ENCODE results near the gene PDZD2. TPM values are rescaled to one million over a fixed set of nuclear protein-coding genes. Genes with fewer than 3 reads are reported as not detected.
A peak's percentile ranks its signal among the peaks of the same experiment; 100 is the strongest.

The PDZD2 gene
- total and polyA plus RNA-seq, 9 donors = 21.2 to 58.2 (median 37.8) TPM

DNA sequence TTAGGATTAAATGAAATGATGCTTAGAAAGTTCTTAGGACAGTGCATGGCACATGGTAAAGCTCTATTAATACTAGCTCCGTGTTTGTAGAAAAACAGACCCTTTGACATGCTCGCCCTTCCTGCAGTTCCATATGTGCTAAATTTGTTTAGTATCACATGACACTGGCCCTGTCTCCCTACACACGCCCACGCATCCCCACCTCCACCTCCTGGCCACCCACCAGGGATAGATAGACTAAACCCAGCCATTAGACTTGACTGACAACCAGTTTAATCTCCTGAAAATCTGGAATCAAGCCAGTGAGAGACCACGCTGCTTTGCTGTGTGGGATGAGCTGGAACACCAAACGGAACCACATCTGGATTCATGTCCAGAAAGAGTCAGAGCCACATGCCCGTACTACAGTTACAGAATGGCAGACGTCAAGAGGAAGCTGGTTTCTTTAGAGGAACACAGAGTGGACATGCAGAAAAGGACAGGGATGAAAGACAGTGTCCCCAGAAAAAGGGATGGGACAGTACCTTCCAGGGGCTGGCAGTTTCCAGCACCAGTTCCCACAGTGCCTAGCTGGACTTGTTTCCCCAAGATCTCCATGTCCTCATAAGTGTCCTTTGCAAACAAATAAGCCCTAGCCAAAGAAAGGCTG lies 186.1 kb downstream of the PDZD2 start:
- Histone ChIP-seq H3K27ac (no peak overlapping the region), H3K36me3 (no peaks in the 10 kb centered on the region), H3K27me3 (no peaks in the 10 kb centered on the region), H3K4me3 (no peak overlapping the region), H3K4me1 (ENCODE audit: insufficient read depth) (no peaks in the 10 kb centered on the region), H3K9me3 (no peaks in the 10 kb centered on the region)
- intact Hi-C loops (cut with DNase I) = loop anchor here (5.0 to 10.0 kb wide), 3 partner anchors 252 to 270 kb away; no protein-coding TSS in a partner anchor
- TF ChIP-seq POLR2A (IDR thresholded peaks at IDR 0.05) = no peak
- TF ChIP-seq EP300 (IDR thresholded peaks at IDR 0.05) = no peak
- TF ChIP-seq, protein P1, sequence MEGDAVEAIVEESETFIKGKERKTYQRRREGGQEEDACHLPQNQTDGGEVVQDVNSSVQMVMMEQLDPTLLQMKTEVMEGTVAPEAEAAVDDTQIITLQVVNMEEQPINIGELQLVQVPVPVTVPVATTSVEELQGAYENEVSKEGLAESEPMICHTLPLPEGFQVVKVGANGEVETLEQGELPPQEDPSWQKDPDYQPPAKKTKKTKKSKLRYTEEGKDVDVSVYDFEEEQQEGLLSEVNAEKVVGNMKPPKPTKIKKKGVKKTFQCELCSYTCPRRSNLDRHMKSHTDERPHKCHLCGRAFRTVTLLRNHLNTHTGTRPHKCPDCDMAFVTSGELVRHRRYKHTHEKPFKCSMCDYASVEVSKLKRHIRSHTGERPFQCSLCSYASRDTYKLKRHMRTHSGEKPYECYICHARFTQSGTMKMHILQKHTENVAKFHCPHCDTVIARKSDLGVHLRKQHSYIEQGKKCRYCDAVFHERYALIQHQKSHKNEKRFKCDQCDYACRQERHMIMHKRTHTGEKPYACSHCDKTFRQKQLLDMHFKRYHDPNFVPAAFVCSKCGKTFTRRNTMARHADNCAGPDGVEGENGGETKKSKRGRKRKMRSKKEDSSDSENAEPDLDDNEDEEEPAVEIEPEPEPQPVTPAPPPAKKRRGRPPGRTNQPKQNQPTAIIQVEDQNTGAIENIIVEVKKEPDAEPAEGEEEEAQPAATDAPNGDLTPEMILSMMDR (IDR thresholded peaks at IDR 0.05) = no peak
- WGBS, 3 donors = 16 to 33% (median 25%) methylated on average over 8 of the region's 8 CpGs
- no peak for DNase-seq

DNA sequence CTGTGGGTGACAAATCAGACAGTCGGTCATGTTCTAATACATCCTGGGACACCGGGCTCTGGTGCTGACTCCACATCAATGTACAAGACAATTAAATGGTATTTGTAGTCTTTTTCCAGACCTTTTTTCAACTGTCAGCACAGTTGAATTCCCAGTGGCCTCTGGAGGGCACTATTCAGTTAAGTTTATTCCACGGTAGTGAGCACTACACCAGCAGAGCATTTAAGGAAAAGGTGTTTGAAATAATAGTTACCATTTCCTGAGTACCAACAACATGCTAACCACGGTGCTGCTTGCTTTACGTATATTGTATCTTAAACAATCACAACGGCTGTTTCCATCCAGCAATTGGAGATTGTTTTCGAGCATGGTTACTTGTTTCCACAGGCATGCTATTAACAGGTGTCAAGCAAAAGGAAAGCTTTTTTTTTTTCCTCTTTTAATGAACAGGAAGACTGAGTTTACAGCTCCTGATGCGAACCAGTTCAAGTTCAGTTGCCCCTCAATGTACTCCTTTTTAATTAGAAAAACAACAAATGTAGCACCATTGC lies 186.7 kb downstream of the PDZD2 start:
- WGBS, 3 donors = 15 to 31% (median 20%) methylated on average over 8 of the region's 8 CpGs
- peak; percentile 36 to 72 (median 46) for DNase-seq
- H3K9me3 ChIP-seq = no peaks in the 10 kb centered on the region
- intact Hi-C loops (cut with DNase I) = loop anchor here (5.0 to 10.0 kb wide), 3 partner anchors 252 to 269 kb away; no protein-coding TSS in a partner anchor
- TF ChIP-seq POLR2A (IDR thresholded peaks at IDR 0.05) = no peak
- TF ChIP-seq, protein P1 (IDR thresholded peaks at IDR 0.05) = peak; percentile 39 to 71 (median 70)
- TF ChIP-seq EP300 (IDR thresholded peaks at IDR 0.05) = no peak
- H3K36me3 ChIP-seq = no peaks in the 10 kb centered on the region
- H3K27ac ChIP-seq = no peak overlapping the region
- no peaks in the 10 kb centered on the region for H3K27me3 ChIP-seq
- H3K4me1 ChIP-seq (ENCODE audit: insufficient read depth) = no peaks in the 10 kb centered on the region
- H3K4me3 ChIP-seq = no peak overlapping the region

DNA sequence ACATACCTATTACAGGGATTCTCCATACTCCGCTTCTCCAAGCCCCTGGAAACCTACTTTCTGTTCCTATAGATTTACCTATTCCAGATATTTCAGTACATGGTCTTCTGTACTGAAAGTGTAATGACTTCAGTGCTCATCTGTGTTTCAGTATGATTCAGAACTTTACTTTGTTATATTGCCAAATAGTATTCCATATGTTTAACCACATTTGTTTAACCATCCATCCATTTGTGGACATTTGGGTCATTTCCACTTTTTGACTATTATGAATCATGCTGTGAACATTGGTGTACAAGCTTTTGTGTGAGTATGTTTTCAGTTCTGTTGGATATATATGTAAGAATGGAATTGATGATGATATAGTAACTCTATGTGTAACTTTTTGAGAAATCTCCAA lies 188.9 kb downstream of the PDZD2 start:
- 98 to 100% (median 100%) methylated on average over 1 of the region's 1 CpG for WGBS, 3 donors
- no peaks in the 10 kb centered on the region for H3K9me3 ChIP-seq
- no peak overlapping the region for H3K4me3 ChIP-seq
- no peaks in the 10 kb centered on the region for H3K36me3 ChIP-seq
- intact Hi-C loops (cut with DNase I) = loop anchor here (5.0 to 10.0 kb wide), 3 partner anchors 249 to 267 kb away; no protein-coding TSS in a partner anchor
- DNase-seq = no peak
- TF ChIP-seq, protein P1 (IDR thresholded peaks at IDR 0.05) = no peak
- TF ChIP-seq POLR2A (IDR thresholded peaks at IDR 0.05) (no peak), EP300 (IDR thresholded peaks at IDR 0.05) (no peak)
- no peaks in the 10 kb centered on the region for H3K4me1 ChIP-seq (ENCODE audit: insufficient read depth)
- no peaks in the 10 kb centered on the region for H3K27me3 ChIP-seq
- no peak overlapping the region for H3K27ac ChIP-seq

DNA sequence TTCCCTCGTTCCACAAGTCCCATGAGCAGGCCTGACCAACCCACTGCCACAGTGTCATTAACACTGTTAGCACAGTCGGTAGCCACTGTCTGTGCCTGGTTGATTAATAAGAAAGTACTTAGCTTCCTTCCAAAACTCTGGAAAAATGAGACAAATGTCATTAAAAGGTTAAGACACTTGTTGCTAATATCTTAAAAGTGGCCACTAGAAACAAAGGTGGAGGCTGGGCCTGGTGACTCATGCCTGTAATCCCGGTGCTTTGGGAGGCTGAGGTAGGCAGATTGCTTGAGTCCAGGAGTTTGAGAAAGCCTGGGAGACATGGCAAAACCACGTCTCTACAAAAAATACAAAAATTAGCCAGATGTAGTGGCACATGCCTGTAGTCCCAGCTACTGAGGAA lies 194.0 kb downstream of the PDZD2 start:
- H3K27me3 ChIP-seq = no peaks in the 10 kb centered on the region
- intact Hi-C loops (cut with DNase I) = no loop called here
- WGBS, 3 donors = 65 to 76% (median 75%) methylated on average over 4 of the region's 4 CpGs
- no peaks in the 10 kb centered on the region for H3K9me3 ChIP-seq
- H3K4me1 ChIP-seq (ENCODE audit: insufficient read depth) = no peaks in the 10 kb centered on the region
- H3K36me3 ChIP-seq = no peaks in the 10 kb centered on the region
- TF ChIP-seq EP300 (IDR thresholded peaks at IDR 0.05) (no peak), POLR2A (IDR thresholded peaks at IDR 0.05) (no peak)
- TF ChIP-seq, protein P1 (IDR thresholded peaks at IDR 0.05) = no peak
- no peak for DNase-seq
- H3K4me3 ChIP-seq = no peak overlapping the region
- H3K27ac ChIP-seq = no peak overlapping the region
